Mesenchymal stem cell (in vitro differentiated cells and primary cell): Measurements from ENCODE around the gene ALDH9A1.

Experiments
- DNase-seq: peaks from one replicate; pipeline ENCODE4 v3.0.0-alpha.2; 2013
- H2AFZ ChIP-seq: one replicate; pipeline ENCODE4 v1.6.1; 2013; ENCODE audit warnings: low read depth, mild to moderate bottlenecking, control low read depth, inconsistent platforms, low read length, moderate library complexity
- H2AK5ac ChIP-seq: 2 replicates; pipeline ENCODE4 v1.6.1; 2013; ENCODE audit warnings: low read length, moderate library complexity, mild to moderate bottlenecking, inconsistent platforms; ENCODE audit not compliant: severe bottlenecking
- H2BK120ac ChIP-seq: one replicate; pipeline ENCODE4 v1.6.1; 2013; ENCODE audit warnings: low read depth, mild to moderate bottlenecking, inconsistent platforms, low read length, moderate library complexity
- H2BK12ac ChIP-seq, 2 experiments: one replicate each; pipeline ENCODE4 v1.6.1; 2013; ENCODE audit warnings: inconsistent platforms in 2 of 2, low read length in 2 of 2, mild to moderate bottlenecking in 2 of 2, moderate library complexity in 2 of 2, control low read depth in 1 of 2
- H2BK15ac ChIP-seq: one replicate; pipeline ENCODE4 v1.6.1; 2013; ENCODE audit warnings: mild to moderate bottlenecking, low read depth, inconsistent platforms; ENCODE audit not compliant: poor library complexity, severe bottlenecking
- H2BK5ac ChIP-seq: 2 replicates; pipeline ENCODE4 v1.6.1; 2013; ENCODE audit warnings: low read depth, mild to moderate bottlenecking, low read length, control low read depth, inconsistent platforms; ENCODE audit not compliant: poor library complexity, severe bottlenecking
- H3K14ac ChIP-seq, 2 experiments: one replicate each; pipeline ENCODE4 v1.6.1; 2013; ENCODE audit warnings: inconsistent platforms in 2 of 2, low read length in 2 of 2, control low read depth in 1 of 2, mild to moderate bottlenecking in 1 of 2, moderate library complexity in 1 of 2
- H3K18ac ChIP-seq, 2 experiments: one replicate each; pipeline ENCODE4 v1.6.1; 2013; ENCODE audit warnings: inconsistent platforms in 2 of 2, low read length in 2 of 2, control low read depth in 1 of 2, low read depth in 1 of 2, mild to moderate bottlenecking in 1 of 2
- H3K23ac ChIP-seq, 2 experiments: one replicate each; pipeline ENCODE4 v1.6.1; 2013; ENCODE audit warnings: inconsistent platforms in 2 of 2, low read length in 2 of 2, mild to moderate bottlenecking in 2 of 2, moderate library complexity in 2 of 2, control low read depth in 1 of 2
- H3K27ac ChIP-seq: 2 replicates; pipeline ENCODE4 v1.5.1; 2013; ENCODE audit warnings: mild to moderate bottlenecking, moderate library complexity, low read length, control low read depth, inconsistent platforms; ENCODE audit not compliant: poor library complexity, severe bottlenecking
- H3K27me3 ChIP-seq, 2 experiments: 2 replicates each; pipeline versions ENCODE4 v1.6.1 to v1.7.0; 2013; ENCODE audit warnings: low read length in 2 of 2, mild to moderate bottlenecking in 2 of 2, moderate library complexity in 2 of 2, control low read depth in 1 of 2, inconsistent platforms in 1 of 2; ENCODE audit not compliant: control insufficient read depth in 1 of 2, insufficient read depth in 1 of 2
- H3K36me3 ChIP-seq, 2 experiments: 2 replicates each; pipeline versions ENCODE4 v1.6.1 to v1.7.0; 2013; ENCODE audit warnings: low read length in 2 of 2, control low read depth in 1 of 2, inconsistent platforms in 1 of 2, low read depth in 1 of 2, mild to moderate bottlenecking in 1 of 2; ENCODE audit not compliant: insufficient read depth in 2 of 2, control insufficient read depth in 1 of 2
- H3K4ac ChIP-seq, 2 experiments: one replicate each; pipeline ENCODE4 v1.6.1; 2013; ENCODE audit warnings: inconsistent platforms in 2 of 2, low read length in 2 of 2, mild to moderate bottlenecking in 2 of 2, moderate library complexity in 2 of 2, control low read depth in 1 of 2, low read depth in 1 of 2
- H3K4me1 ChIP-seq: 2 replicates; pipeline ENCODE4 v1.6.1; 2013; ENCODE audit warnings: low read depth, low read length, control low read depth; ENCODE audit not compliant: control insufficient read depth, insufficient read depth
- H3K4me2 ChIP-seq: 2 replicates; pipeline ENCODE4 v1.6.1; 2013; ENCODE audit warnings: low read length, mild to moderate bottlenecking, inconsistent platforms; ENCODE audit not compliant: poor library complexity, severe bottlenecking
- H3K4me3 ChIP-seq, 2 experiments: 2 replicates each; pipeline versions ENCODE4 v1.5.1 to v1.7.0; 2013; ENCODE audit warnings: low read length in 2 of 2, mild to moderate bottlenecking in 2 of 2, control low read depth in 1 of 2, low read depth in 1 of 2; ENCODE audit not compliant: insufficient read depth in 1 of 2
- H3K79me1 ChIP-seq: replicated peaks from 2 replicates; pipeline ENCODE4 v1.6.1; 2013; ENCODE audit warnings: mild to moderate bottlenecking, control low read depth, low read length, inconsistent platforms; ENCODE audit not compliant: poor library complexity, severe bottlenecking
- H3K9ac ChIP-seq: 2 replicates; pipeline ENCODE4 v1.7.0; 2013; ENCODE audit warnings: mild to moderate bottlenecking, low read length, moderate library complexity
- H3K9me3 ChIP-seq: 2 replicates; pipeline ENCODE4 v1.7.0; 2013; ENCODE audit warnings: mild to moderate bottlenecking, low read length; ENCODE audit not compliant: control insufficient read depth
- H4K8ac ChIP-seq: one replicate; pipeline ENCODE4 v1.6.1; 2013; ENCODE audit warnings: inconsistent platforms, mild to moderate bottlenecking, low read length, moderate library complexity
- H4K91ac ChIP-seq: one replicate; pipeline ENCODE4 v1.6.1; 2013; ENCODE audit warnings: mild to moderate bottlenecking, low read length, inconsistent platforms
- WGBS: methylation state at CpG from one replicate; pipeline ENCODE4 v1.1.7; 2013; ENCODE audit warnings: mixed read lengths; 5-methylcytosine and 5-hydroxymethylcytosine counted together

Gene ALDH9A1

GRCh38 chr1:165632152-165632469, 66.3 kb downstream of the ALDH9A1 start:
- H2BK5ac ChIP-seq = no peak overlapping the region
- peaks cover 6% of the 10 kb centered on the region for H3K4me1 ChIP-seq
- H2BK15ac ChIP-seq = no peak overlapping the region
- no peak overlapping the region for H2AFZ ChIP-seq
- H3K27me3 ChIP-seq = no peaks in the 10 kb centered on the region
- no peak overlapping the region for H3K4ac ChIP-seq
- H3K18ac ChIP-seq = peak overlapping the region; percentile 22 to 34
- no peak for DNase-seq
- H3K4me3 ChIP-seq = peak overlapping the region; percentile 92 to 97
- peaks cover 0 to 15% of the 10 kb centered on the region in 2 experiments for H3K36me3 ChIP-seq
- H2BK12ac ChIP-seq = no peak overlapping the region
- H3K79me1 ChIP-seq = peaks cover 1% of the 10 kb centered on the region
- H2BK120ac ChIP-seq = no peak overlapping the region
- H3K27ac ChIP-seq = peak overlapping the region; percentile 75
- 5% methylated on average over 5 of the region's 5 CpGs for WGBS
- H3K14ac ChIP-seq = peak overlapping the region in 1 of 2 experiments; percentile 8
- no peak overlapping the region for H4K8ac ChIP-seq
- no peak overlapping the region for H3K23ac ChIP-seq
- peak overlapping the region; percentile 99 for H3K9ac ChIP-seq
- H2AK5ac ChIP-seq = no peak overlapping the region
- peak overlapping the region; percentile 67 for H3K4me2 ChIP-seq
- no peaks in the 10 kb centered on the region for H3K9me3 ChIP-seq
- H4K91ac ChIP-seq = no peak overlapping the region

GRCh38 chr1:165631342-165632151, 66.8 kb downstream of the ALDH9A1 start:
- Histone ChIP-seq H3K4me1 (peaks cover 6% of the 10 kb centered on the region), H3K4me2 (peak overlapping the region; percentile 67), H3K18ac (peak overlapping the region; percentile 87 to 89), H3K23ac (peak overlapping the region in 1 of 2 experiments; percentile 84), H3K9me3 (no peaks in the 10 kb centered on the region), H2BK15ac (no peak overlapping the region), H3K36me3 (peaks cover 0 to 9% of the 10 kb centered on the region in 2 experiments), H4K91ac (peak overlapping the region; percentile 11), H2BK5ac (no peak overlapping the region), H4K8ac (peak overlapping the region; percentile 45), H2AFZ (no peak overlapping the region), H2AK5ac (no peak overlapping the region), H3K9ac (peak overlapping the region; percentile 99), H3K27me3 (no peaks in the 10 kb centered on the region), H3K4me3 (peak overlapping the region; percentile 92 to 97), H3K79me1 (peaks cover 1% of the 10 kb centered on the region), H3K14ac (peak overlapping the region in 1 of 2 experiments; percentile 71), H3K27ac (peak overlapping the region; percentile 75), H2BK120ac (peak overlapping the region; percentile 62), H2BK12ac (peak overlapping the region in 1 of 2 experiments; percentile 41), H3K4ac (peak overlapping the region; percentile 8 to 46)
- DNase-seq = peak; percentile 95
- WGBS = under 1% methylated on average over 28 of the region's 31 CpGs

DNA sequence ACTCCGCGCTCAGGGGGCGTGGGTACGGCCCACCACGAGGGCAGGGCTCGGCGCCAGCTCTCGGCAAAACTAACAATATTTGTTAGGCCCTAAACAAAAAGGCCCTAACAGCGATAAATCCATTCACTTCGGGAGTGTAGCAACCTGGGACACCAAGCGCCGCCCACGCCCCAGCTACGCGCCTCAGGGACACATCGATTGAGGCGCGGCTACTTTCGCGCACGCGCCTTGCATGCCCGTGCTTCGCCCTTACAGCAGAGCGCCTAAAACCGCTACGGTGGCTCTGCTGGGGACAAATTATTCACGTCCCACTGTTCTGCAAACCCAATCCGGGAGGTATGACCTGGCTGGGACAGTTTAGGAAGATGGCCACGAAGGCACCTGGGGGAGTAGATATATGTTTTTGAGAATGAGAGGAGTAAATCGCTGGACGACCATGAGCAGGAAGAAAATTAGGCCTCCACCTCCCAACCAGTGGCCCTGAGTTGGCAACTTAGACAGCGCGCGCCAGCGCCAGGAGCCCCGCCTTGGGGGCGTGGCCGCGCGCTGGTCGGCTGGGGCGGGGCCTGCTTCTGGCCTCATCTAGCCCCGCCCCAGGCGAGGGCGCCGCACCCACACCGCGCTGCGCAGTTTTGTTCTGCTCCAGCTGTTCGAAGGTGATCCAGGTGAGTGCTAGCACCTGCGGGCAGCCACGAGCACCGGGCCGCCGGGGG, 67.6 kb downstream of the ALDH9A1 start, which contains the start of gene MGST3:
MGST3 (plus strand) TSS at position 606 of the 713 bp plus-strand sequence. CDS start 18,614 bp downstream, outside the sequence.
- Histone ChIP-seq H2AFZ (peak within 1 kb of the TSS; percentile 47), H3K14ac (peak within 1 kb of the TSS in 1 of 2 experiments; percentile 71), H3K4me2 (peak within 1 kb of the TSS; percentile 67), H4K91ac (peak within 1 kb of the TSS; percentile 72), H2BK5ac (peak within 1 kb of the TSS; percentile 74), H3K4me3 (peak within 1 kb of the TSS; percentile 92 to 97), H3K79me1 (no peaks in the 10 kb centered on the region), H2AK5ac (no peak within 1 kb of the TSS), H3K4ac (peak within 1 kb of the TSS; percentile 46 to 50), H3K18ac (peak within 1 kb of the TSS; percentile 87 to 89), H2BK120ac (peak within 1 kb of the TSS; percentile 62), H3K4me1 (peaks cover 6% of the 10 kb centered on the region), H3K9ac (peak within 1 kb of the TSS; percentile 99), H3K23ac (peak within 1 kb of the TSS in 1 of 2 experiments; percentile 84), H3K9me3 (no peaks in the 10 kb centered on the region), H3K27me3 (no peaks in the 10 kb centered on the region), H4K8ac (peak within 1 kb of the TSS; percentile 88), H3K27ac (peak within 1 kb of the TSS; percentile 94), H3K36me3 (peaks cover 0 to 3% of the 10 kb centered on the region in 2 experiments), H2BK12ac (peak within 1 kb of the TSS in 1 of 2 experiments; percentile 91), H2BK15ac (no peak within 1 kb of the TSS)
- DNase-seq = peak; percentile 97
- WGBS = under 1% methylated on average over 56 of the region's 56 CpGs
